HG03521 (cell line): ENCODE measurements around the gene SLC35D2.
"Not testable (repeated sequence)": the region's sequence is repeated elsewhere in the genome, so short reads cannot be mapped to it uniquely, and the experiment has no call there.

Experiments
- ATAC-seq: cut with Tn5 transposase; IDR thresholded peaks from one replicate; pipeline ENCODE4 v1.9.1; 2021; ENCODE audit warnings: mild to moderate bottlenecking, moderate library complexity; ENCODE audit not compliant: unreplicated experiment

The SLC35D2 gene

GRCh38 chr9:96400132-96400910 lies 16.8 kb upstream of the SLC35D2 start:
- ATAC-seq, result no peak

- ATAC-seq, result no peak
These were observed 15.8 kb upstream of the SLC35D2 start for GRCh38 chr9:96399325-96399633.

GRCh38 chr9:96398582-96399324 lies 15.2 kb upstream of the SLC35D2 start:
- no peak for ATAC-seq

- no peak for ATAC-seq
These were observed 12.5 kb upstream of the SLC35D2 start for GRCh38 chr9:96395964-96396363.

- no peak for ATAC-seq
These were observed 11.5 kb upstream of the SLC35D2 start for GRCh38 chr9:96394832-96395496.

GRCh38 chr9:96392263-96392662 lies 8.8 kb upstream of the SLC35D2 start:
- no peak for ATAC-seq

GRCh38 chr9:96391021-96391765 lies 7.7 kb upstream of the SLC35D2 start:
- no peak for ATAC-seq

GRCh38 chr9:96388144-96388543 lies 4.6 kb upstream of the SLC35D2 start:
- no peak for ATAC-seq

- no peak for ATAC-seq
These were observed 2.6 kb upstream of the SLC35D2 start for GRCh38 chr9:96386157-96386556.

- ATAC-seq, result no peak
These were observed 709 bp downstream of the SLC35D2 start for GRCh38 chr9:96382839-96383164.

GRCh38 chr9:96382175-96382574 lies 1.3 kb downstream of the SLC35D2 start:
- no peak for ATAC-seq

GRCh38 chr9:96381696-96382095 lies 1.8 kb downstream of the SLC35D2 start:
- no peak for ATAC-seq

GRCh38 chr9:96381125-96381524 lies 2.4 kb downstream of the SLC35D2 start:
- no peak for ATAC-seq

GRCh38 chr9:96379461-96379860 lies 4.0 kb downstream of the SLC35D2 start:
- ATAC-seq, result no peak

GRCh38 chr9:96378187-96378586 lies 5.3 kb downstream of the SLC35D2 start:
- ATAC-seq, result no peak

GRCh38 chr9:96376891-96377874 lies 6.3 kb downstream of the SLC35D2 start:
- ATAC-seq, result no peak

GRCh38 chr9:96375507-96375906 lies 8.0 kb downstream of the SLC35D2 start:
- not testable (repeated sequence) for ATAC-seq

GRCh38 chr9:96367943-96368342 lies 15.6 kb downstream of the SLC35D2 start:
- no peak for ATAC-seq

GRCh38 chr9:96363175-96363967 lies 20.1 kb downstream of the SLC35D2 start:
- ATAC-seq, result no peak
